ENCODE results near the gene OR1M1. TPM values are rescaled to one million over a fixed set of nuclear protein-coding genes. Genes with fewer than 3 reads are reported as not detected.

Gene OR1M1
- polyA plus RNA-seq, 3 donors, result not detected

- Histone ChIP-seq H3K36me3 (replicated peaks in 1 of 2; ENCODE audit: control insufficient read depth in 1 of 2, insufficient read depth in 2 of 2, low read length in 2 of 2) (peaks cover 18 to 56% of the 10 kb centered on the region in 2 donors), H3K9me3 (replicated peaks in 1 of 2; ENCODE audit: control insufficient read depth in 1 of 2, insufficient read depth in 1 of 2, low read length in 2 of 2) (peaks cover 52 to 61% of the 10 kb centered on the region in 2 donors)
- peaks cover 32% of the 10 kb centered on the region for H3K4me1 Mint-ChIP-seq
Measured at GRCh38 chr19:9144920-9145319, 58.1 kb downstream of the OR1M1 start.

More at GRCh38 chr19:9144920-9145319, 58.1 kb downstream of the OR1M1 start:
- Histone ChIP-seq H3K4me3 (replicated peaks in 1 of 3; ENCODE audit: low read depth in 2 of 3, low read length in 3 of 3) (no peak overlapping the region), H3K79me2 (ENCODE audit: insufficient read depth, low read length) (peaks cover 99% of the 10 kb centered on the region), H3K27ac (ENCODE audit: low read depth in 1 of 2, low read length in 2 of 2) (no peak overlapping the region), H3K9ac (ENCODE audit: insufficient read depth, low read length, poor library complexity, severe bottlenecking) (no peak overlapping the region), H4K20me1 (ENCODE audit: insufficient read depth, low read length) (peaks cover 23% of the 10 kb centered on the region), H3K27me3 (ENCODE audit: control insufficient read depth in 2 of 2, insufficient read depth in 2 of 2, low read length in 2 of 2) (no peaks in the 10 kb centered on the region), H2AFZ (ENCODE audit: insufficient read depth, low read depth, low read length, poor library complexity, severe bottlenecking) (no peak overlapping the region), H3K4me2 (replicated peaks; ENCODE audit: extremely low read depth, low read length, poor library complexity, severe bottlenecking) (no peak overlapping the region), H3K4me1 (ENCODE audit: control insufficient read depth in 1 of 2, insufficient read depth in 2 of 2, low read length in 2 of 2) (peaks cover 13 to 19% of the 10 kb centered on the region in 2 donors)
- H3K27ac Mint-ChIP-seq, result no peak overlapping the region
- intact Hi-C loops (cut with micrococcal nuclease), result loop anchor here (5.0 to 10.0 kb wide), 6 partner anchors 160 to 650 kb away; partner anchors contain the start of genes ZNF699 (in 2 of the 2), MBD3L1 (in 1 of the 2), ZNF121 (in 1 of the 2) and ZNF266 (in 1 of the 2)
- H3K36me3 Mint-ChIP-seq, result peaks cover 57 to 72% of the 10 kb centered on the region in 2 donors
- no peak for DNase-seq
- no peaks in the 10 kb centered on the region for H3K27me3 Mint-ChIP-seq (ENCODE audit: low read depth in 3 of 3)
- no peak for TF ChIP-seq CTCF (IDR thresholded peaks at IDR 0.05)
- peaks cover 40 to 57% (median 53%) of the 10 kb centered on the region in 7 donors for H3K9me3 Mint-ChIP-seq
- no peak overlapping the region for H3K4me3 Mint-ChIP-seq
- 93% methylated on average over 5 of the region's 5 CpGs for WGBS (ENCODE audit: insufficient coverage)

Small RNA genes within 50 kb of the gene (small RNA-seq; reads per million reads assigned to genes)
- not detected for gene OR1M4P (ENCODE audit: insufficient read length, low read depth)

Other genes with a start within 250 kb of the OR1M1 start
- not detected for gene MUC16, start 76.7 kb upstream of the OR1M1 start, polyA plus RNA-seq
- gene OR7G2, start 20.4 kb downstream of the OR1M1 start, polyA plus RNA-seq, result not detected
- not detected for gene OR7G1, start 28.7 kb downstream of the OR1M1 start, polyA plus RNA-seq
- gene OR7G3, start 39.9 kb downstream of the OR1M1 start, polyA plus RNA-seq, result not detected
- gene ZNF317, start 53.3 kb downstream of the OR1M1 start, polyA plus RNA-seq, result 10 to 100 TPM; 17.3 to 25.5 (median 20.7) TPM
- gene OR7D2, start 91.9 kb downstream of the OR1M1 start, polyA plus RNA-seq, result under 1 TPM in 1 of 3 donors, not detected in 2; 0.05 TPM
- gene OR7D4, start 132.5 kb downstream of the OR1M1 start, polyA plus RNA-seq, result not detected
- gene OR7E24, start 163.9 kb downstream of the OR1M1 start, polyA plus RNA-seq, result not detected
- 10 to 100 TPM in 1 of 3 donors, 1 to 10 TPM in 2; 3.4 to 18.5 (median 5.6) TPM for gene ZNF699, start 222.8 kb downstream of the OR1M1 start, polyA plus RNA-seq
- 10 to 100 TPM in 1 of 3 donors, 1 to 10 TPM in 2; 9.0 to 16.0 (median 9.1) TPM for gene ZNF559, start 237.1 kb downstream of the OR1M1 start, polyA plus RNA-seq

All from CD14-positive monocyte (primary cell).